Endothelial cell of umbilical vein (primary cell): ENCODE measurements around the gene SYNPO2. TPM values are rescaled to one million over a fixed set of nuclear protein-coding genes. Genes with fewer than 3 reads are reported as not detected.

ENCODE experiments used
- BruUV-seq: library from RNA; stranded (reverse); fragments of 400-500 nt; replicated peaks from 2 replicates; lab custom pipeline; 2021; lab: Mats Ljungman, UMichigan
- CTCF ChIA-PET: fragments of 300-600, 350-600 bp; sonication (Branson Sonifier 250); formaldehyde crosslinking; loops from one replicate; lab custom pipeline; 2021; ENCODE audit warnings: antibody characterized with exemption, inconsistent platforms; lab: Charles Lee
- POLR2A ChIA-PET: fragments of 300-600, 350-600 bp; sonication (Branson Sonifier 250); formaldehyde crosslinking; loops from one replicate; lab custom pipeline; 2021; ENCODE audit warnings: antibody characterized with exemption, inconsistent platforms; lab: Charles Lee
- DNase-seq: peaks from one replicate; pipeline ENCODE4 v3.0.0-alpha.2; 2011; ENCODE audit warnings: low read depth, low spot score
- FAIRE-seq: peaks from 2 replicates; lab custom pipeline; 2011; peaks lifted over from hg19 to GRCh38; lab: Jason Lieb, UNC
- H2AFZ ChIP-seq: 2 replicates; pipeline ENCODE4 v1.6.0; 2012; ENCODE audit warnings: low read depth, low read length, control low read depth, inconsistent platforms
- H3K27ac ChIP-seq: 2 replicates; pipeline ENCODE4 v1.5.1; 2011; ENCODE audit warnings: low read depth, mild to moderate bottlenecking, control low read depth, low read length, moderate library complexity; ENCODE audit not compliant: insufficient read depth
- H3K27me3 ChIP-seq, 2 experiments: 2 replicates each; pipeline versions ENCODE4 v1.6.0 to v1.6.1; 2011; ENCODE audit warnings: low read length in 2 of 2, mixed read lengths in 1 of 2; ENCODE audit not compliant: control insufficient read depth in 2 of 2, insufficient read depth in 2 of 2
- H3K36me3 ChIP-seq, 2 experiments: 2 replicates in 1 of 2; 3 replicates in 1 of 2; pipeline ENCODE4 v1.5.1; 2011; ENCODE audit warnings: low read length in 2 of 2, mild to moderate bottlenecking in 1 of 2, moderate library complexity in 1 of 2; ENCODE audit not compliant: control insufficient read depth in 2 of 2, insufficient read depth in 2 of 2; ENCODE audit errors: extremely low read depth in 1 of 2
- H3K4me1 ChIP-seq: 3 replicates; pipeline ENCODE4 v1.5.1; 2011; ENCODE audit warnings: mild to moderate bottlenecking, low read length; ENCODE audit not compliant: control insufficient read depth, insufficient read depth; ENCODE audit errors: extremely low read depth
- H3K4me2 ChIP-seq: 2 replicates; pipeline ENCODE4 v1.6.1; 2011; ENCODE audit warnings: low read length, control low read depth, mixed read lengths; ENCODE audit not compliant: insufficient read depth
- H3K4me3 ChIP-seq, 3 experiments: fragments of 200-600 bp in 1 of 3; sonication (generic), shearing (Covaris generic) in 1 of 3; replicated peaks in 1 of 3; 2 replicates each; pipeline ENCODE4 v1.5.1; 2011 to 2016; ENCODE audit warnings: control low read depth in 3 of 3, low read length in 3 of 3, mild to moderate bottlenecking in 2 of 3, inconsistent platforms in 1 of 3, low read depth in 1 of 3, moderate library complexity in 1 of 3; ENCODE audit not compliant: insufficient read depth in 1 of 3
- H3K79me2 ChIP-seq: 2 replicates; pipeline ENCODE4 v1.6.0; 2012; ENCODE audit warnings: low read length, inconsistent platforms; ENCODE audit not compliant: control insufficient read depth, insufficient read depth
- H3K9ac ChIP-seq: replicated peaks from 2 replicates; pipeline ENCODE3; 2011; ENCODE audit warnings: low read length, control low read depth; ENCODE audit not compliant: insufficient read depth; ENCODE audit errors: extremely low read depth
- H3K9me1 ChIP-seq: replicated peaks from 3 replicates; pipeline ENCODE4 v1.6.0; 2011; ENCODE audit warnings: mild to moderate bottlenecking, low read length; ENCODE audit not compliant: control insufficient read depth, insufficient read depth; ENCODE audit errors: extremely low read depth
- H3K9me3 ChIP-seq: replicated peaks from 2 replicates; pipeline ENCODE4 v1.5.1; 2012; ENCODE audit warnings: low read length, inconsistent platforms; ENCODE audit not compliant: control insufficient read depth, insufficient read depth
- H4K20me1 ChIP-seq: replicated peaks from 2 replicates; pipeline ENCODE3; 2011; ENCODE audit warnings: mild to moderate bottlenecking, low read length; ENCODE audit not compliant: control insufficient read depth, insufficient read depth; ENCODE audit errors: extremely low read depth
- CTCF ChIP-seq, 2 donors: IDR thresholded peaks; 1 replicate in 1 of 2; 2 replicates in 1 of 2; pipeline ENCODE4 v1.5.1; 2011; ENCODE audit warnings: low read length in 2 of 2, mild to moderate bottlenecking in 2 of 2, moderate library complexity in 2 of 2, control low read depth in 1 of 2, inconsistent platforms in 1 of 2, low read depth in 1 of 2; ENCODE audit not compliant: insufficient read depth in 1 of 2; ENCODE audit errors: extremely low read depth in 1 of 2
- EZH2 ChIP-seq: IDR thresholded peaks from 2 replicates; pipeline ENCODE4 v1.6.1; 2012; ENCODE audit warnings: borderline replicate concordance, low read depth, mild to moderate bottlenecking, moderate library complexity, low read length, inconsistent platforms; ENCODE audit not compliant: severe bottlenecking
- FOS ChIP-seq: IDR thresholded peaks from 2 replicates; pipeline ENCODE4 v1.6.1; 2011; ENCODE audit warnings: mild to moderate bottlenecking, low read length, moderate library complexity, borderline replicate concordance; ENCODE audit not compliant: insufficient read depth
- GATA2 ChIP-seq: IDR thresholded peaks from 2 replicates; pipeline ENCODE4 v1.7.0; 2011; ENCODE audit warnings: low read depth, mild to moderate bottlenecking, moderate library complexity, mixed read lengths, low read length; ENCODE audit not compliant: insufficient read length, insufficient read depth
- JUN ChIP-seq: IDR thresholded peaks from 2 replicates; pipeline ENCODE4 v1.6.1; 2011; ENCODE audit warnings: borderline replicate concordance, low read depth; ENCODE audit not compliant: insufficient read length, insufficient read depth
- MYC ChIP-seq: IDR thresholded peaks from one replicate; pipeline ENCODE4 v1.6.1; 2011; ENCODE audit warnings: mild to moderate bottlenecking, low read depth, low read length
- POLR2A ChIP-seq: IDR thresholded peaks from 2 replicates; pipeline ENCODE4 v1.6.1; 2012; ENCODE audit warnings: low read depth, mild to moderate bottlenecking, control low read depth, low read length
- POLR2AphosphoS5 ChIP-seq: IDR thresholded peaks from 2 replicates; pipeline ENCODE4 v1.6.1; 2012; ENCODE audit warnings: low read depth, mild to moderate bottlenecking, control low read depth, low read length, moderate library complexity; ENCODE audit not compliant: insufficient read depth
- dilution Hi-C: fragments of 300-500 bp; cut with MboI; formaldehyde crosslinking; loops from one replicate; pipeline ENCODE4 v1.15.0; 2019; ENCODE audit warnings: low sequenced_read_pairs; ENCODE audit not compliant: extremely low pct_ligation_motif_present
- intact Hi-C: fragments of 100-400 bp; cut with micrococcal nuclease; formaldehyde crosslinking; loops from one replicate; pipeline ENCODE4 v1.10.0; 2022
- polyA plus RNA-seq, 4 experiments: library from polyadenylated mRNA; depleted of rRNA in 3 of 4; stranded (reverse) in 3 of 4; unstranded in 1 of 4; fragments of >200 nt; gene quantifications; 2 replicates each; pipeline versions ENCODE4 v1.2.1 to v1.2.3, GENCODE V29; 2011 to 2012; ENCODE audit warnings: missing spikeins in 1 of 4
- total RNA-seq: library from RNA; stranded (reverse); gene quantifications from 2 replicates; pipeline ENCODE4 v1.2.3, GENCODE V29; 2021
- TF ChIP-seq, protein P1 (sequence below): IDR thresholded peaks from 2 replicates; pipeline ENCODE4 v1.6.1; 2011; ENCODE audit not compliant: insufficient read depth, insufficient read length

The SYNPO2 gene
- total and polyA plus RNA-seq, 2 donors (not counting 3 experiments of a cell fraction or from before 2014, with no cell fraction given), result 0.06 to 0.13 TPM

- Histone ChIP-seq H3K9ac (no peak overlapping the region), H3K9me1 (no peaks in the 10 kb centered on the region), H4K20me1 (no peaks in the 10 kb centered on the region), H3K27me3 (no peaks in the 10 kb centered on the region), H3K27ac (no peak overlapping the region), H3K4me2 (no peak overlapping the region), H3K79me2 (no peaks in the 10 kb centered on the region), H3K4me1 (no peaks in the 10 kb centered on the region), H2AFZ (no peak overlapping the region), H3K4me3 (no peak overlapping the region), H3K36me3 (no peaks in the 10 kb centered on the region), H3K9me3 (no peaks in the 10 kb centered on the region)
- CTCF ChIA-PET, result interaction anchor here (1.7 kb wide), 1 partner anchor 130 kb away, joined by 4 read pairs; the partner anchor contains the start of gene USP53
- no peak for FAIRE-seq
- no peak for DNase-seq
- dilution Hi-C loops, result no loop called here
- POLR2A ChIA-PET, result no interaction called here
- TF ChIP-seq, protein P1, sequence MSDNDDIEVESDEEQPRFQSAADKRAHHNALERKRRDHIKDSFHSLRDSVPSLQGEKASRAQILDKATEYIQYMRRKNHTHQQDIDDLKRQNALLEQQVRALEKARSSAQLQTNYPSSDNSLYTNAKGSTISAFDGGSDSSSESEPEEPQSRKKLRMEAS, result no peak
- TF ChIP-seq JUN, result no peak
- TF ChIP-seq FOS, result no peak
- TF ChIP-seq EZH2, result no peak
- no peak for TF ChIP-seq POLR2AphosphoS5
- TF ChIP-seq CTCF (IDR thresholded peaks at IDR 0.05; ENCODE audit: extremely low read depth in 1 of 2, insufficient read depth in 1 of 2, low read depth in 1 of 2, low read length in 2 of 2), result no peak
- TF ChIP-seq MYC, result no peak
- TF ChIP-seq GATA2, result no peak
- no peak for TF ChIP-seq POLR2A
- intact Hi-C loops, result no loop called here
- BruUV-seq, result no TSS peak
Measured at GRCh38 chr4:119082661-119083060, 194.0 kb downstream of the SYNPO2 start.
